HUDEP-2 (cell line): ENCODE results near the gene CHD2.
"Not testable (repeated sequence)": the region's sequence is repeated elsewhere in the genome, so short reads cannot be mapped to it uniquely, and the experiment has no call there.

Source experiments
- DNase-seq, 76 experiments: peaks; one replicate each; lab custom pipeline; 2025; ENCODE audit not compliant: unreplicated experiment in 76 of 76; lab: John Stamatoyannopoulos, UW

Gene CHD2

GRCh38 chr15:93030430-93031102 lies 130.4 kb downstream of the CHD2 start:
- peak in 53 of 76 experiments; percentile 4 to 62 (median 35) for DNase-seq

GRCh38 chr15:93031103-93031464 lies 131.0 kb downstream of the CHD2 start:
- no peak for DNase-seq

GRCh38 chr15:93031557-93032384 lies 131.6 kb downstream of the CHD2 start:
- not testable (repeated sequence) for DNase-seq

- not testable (repeated sequence) for DNase-seq
Observed at GRCh38 chr15:93032515-93033206, 132.5 kb downstream of the CHD2 start.

GRCh38 chr15:93033434-93034045 lies 133.4 kb downstream of the CHD2 start:
- no peak for DNase-seq

- no peak for DNase-seq
Observed at GRCh38 chr15:93034512-93034911, 134.4 kb downstream of the CHD2 start.

GRCh38 chr15:93035092-93035915 lies 135.2 kb downstream of the CHD2 start:
- no peak for DNase-seq

- DNase-seq, result peak in 32 of 76 experiments; percentile 3 to 55 (median 23)
Observed at GRCh38 chr15:93035953-93036810, 136.1 kb downstream of the CHD2 start.

GRCh38 chr15:93036951-93037819 lies 137.1 kb downstream of the CHD2 start:
- DNase-seq, result no peak

GRCh38 chr15:93037820-93038705 lies 137.9 kb downstream of the CHD2 start:
- DNase-seq, result no peak

GRCh38 chr15:93039562-93040287 lies 139.6 kb downstream of the CHD2 start:
- not testable (repeated sequence) for DNase-seq

GRCh38 chr15:93040288-93041158 lies 140.4 kb downstream of the CHD2 start:
- DNase-seq, result no peak

- no peak for DNase-seq
Observed at GRCh38 chr15:93041159-93041547, 141.0 kb downstream of the CHD2 start.

- DNase-seq, result no peak
Observed at GRCh38 chr15:93042211-93042610, 142.1 kb downstream of the CHD2 start.

- DNase-seq, result no peak
Observed at GRCh38 chr15:93042691-93043378, 142.7 kb downstream of the CHD2 start.
